ENCODE data around the gene LENG9. TPM values are rescaled to one million over a fixed set of nuclear protein-coding genes. Genes with fewer than 3 reads are reported as not detected.

LENG9 gene
- total RNA-seq, 1 donor from 2014 or later = 4.5 TPM

- DNase-seq (ENCODE audit: low spot score in 2 of 2) (peak in 1 of 2 donors; percentile 24), FAIRE-seq (no peak)
Measured at GRCh38 chr19:54426291-54426931, 37.2 kb downstream of the LENG9 start.

GRCh38 chr19:54425382-54425723, 38.2 kb downstream of the LENG9 start:
- DNase-seq (ENCODE audit: low spot score in 2 of 2) (no peak), FAIRE-seq (no peak)

GRCh38 chr19:54424660-54425381, 38.8 kb downstream of the LENG9 start:
- FAIRE-seq (no peak), DNase-seq (ENCODE audit: low spot score in 2 of 2) (no peak)

GRCh38 chr19:54424201-54424600, 39.4 kb downstream of the LENG9 start:
- DNase-seq (ENCODE audit: low spot score in 2 of 2) (no peak), FAIRE-seq (no peak)

DNA sequence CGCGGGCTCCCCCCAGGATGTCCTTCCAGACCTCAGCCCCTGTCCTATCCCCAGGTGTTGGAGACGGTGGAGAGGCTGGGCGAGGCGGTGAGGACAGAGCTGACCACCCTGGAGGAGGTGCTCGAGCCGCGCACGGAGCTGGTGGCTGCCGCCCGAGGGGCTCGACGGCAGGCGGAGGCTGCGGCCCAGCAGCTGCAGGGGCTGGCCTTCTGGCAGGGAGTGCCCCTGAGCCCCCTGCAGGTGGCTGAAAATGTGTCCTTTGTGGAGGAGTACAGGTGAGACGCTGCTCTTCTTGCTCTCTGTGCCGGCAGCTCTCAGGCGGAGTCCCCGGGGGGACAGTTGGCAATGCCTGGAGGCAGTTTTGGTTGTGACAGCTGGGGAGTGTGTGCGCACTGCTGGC, 41.4 kb downstream of the LENG9 start:
- DNase-seq (ENCODE audit: low spot score in 2 of 2) = peak in 1 of 2 donors; percentile 9
- FAIRE-seq = no peak

GRCh38 chr19:54421521-54421920, 42.1 kb downstream of the LENG9 start:
- DNase-seq (ENCODE audit: low spot score in 2 of 2) (no peak), FAIRE-seq (no peak)

GRCh38 chr19:54421169-54421516, 42.4 kb downstream of the LENG9 start:
- DNase-seq (ENCODE audit: low spot score in 2 of 2) (no peak), FAIRE-seq (no peak)

DNA sequence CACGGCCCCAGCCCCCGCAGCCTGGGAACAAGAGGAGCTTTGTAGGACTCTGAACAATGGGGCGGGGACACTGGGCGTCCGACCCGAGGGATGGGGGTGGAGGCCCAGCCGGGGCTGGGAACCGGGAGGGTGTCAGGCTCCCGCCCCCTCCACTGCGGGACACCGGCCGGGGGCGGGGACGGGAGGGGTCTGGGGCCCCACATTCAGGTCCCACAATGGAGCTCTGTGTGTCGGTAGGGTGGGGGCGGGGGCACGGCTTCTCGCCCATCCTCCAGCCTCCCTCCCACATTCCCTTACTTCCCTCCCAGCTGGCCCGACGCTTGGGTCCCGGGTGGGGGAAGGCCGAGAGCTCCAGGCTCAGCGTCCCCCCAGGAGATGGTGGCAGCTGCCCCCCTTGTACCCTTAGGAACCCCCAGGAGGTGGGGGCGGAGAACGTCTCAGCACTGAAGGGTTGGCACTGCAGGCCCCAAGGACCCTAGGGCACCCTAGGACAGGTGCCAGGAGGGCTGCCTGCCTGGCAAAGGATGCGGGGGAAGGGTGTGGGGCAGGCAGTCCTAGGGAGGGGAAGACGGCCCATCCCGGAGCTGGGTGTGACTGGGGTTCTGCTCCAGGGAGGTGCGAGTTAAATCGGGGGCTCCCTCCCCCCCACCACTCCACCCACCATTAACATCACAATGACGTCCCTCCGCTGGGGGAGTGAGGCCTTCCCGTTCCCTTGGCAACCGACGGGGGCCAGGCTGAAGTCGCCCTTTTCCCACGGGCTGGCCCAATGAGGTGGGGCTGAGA, 43.0 kb downstream of the LENG9 start:
- FAIRE-seq (no peak), DNase-seq (ENCODE audit: low spot score in 2 of 2) (peak; percentile 91 to 94)

- no peak for FAIRE-seq
- no peak for DNase-seq (ENCODE audit: low spot score in 2 of 2)
Measured at GRCh38 chr19:54420068-54420382, 43.6 kb downstream of the LENG9 start.

DNA sequence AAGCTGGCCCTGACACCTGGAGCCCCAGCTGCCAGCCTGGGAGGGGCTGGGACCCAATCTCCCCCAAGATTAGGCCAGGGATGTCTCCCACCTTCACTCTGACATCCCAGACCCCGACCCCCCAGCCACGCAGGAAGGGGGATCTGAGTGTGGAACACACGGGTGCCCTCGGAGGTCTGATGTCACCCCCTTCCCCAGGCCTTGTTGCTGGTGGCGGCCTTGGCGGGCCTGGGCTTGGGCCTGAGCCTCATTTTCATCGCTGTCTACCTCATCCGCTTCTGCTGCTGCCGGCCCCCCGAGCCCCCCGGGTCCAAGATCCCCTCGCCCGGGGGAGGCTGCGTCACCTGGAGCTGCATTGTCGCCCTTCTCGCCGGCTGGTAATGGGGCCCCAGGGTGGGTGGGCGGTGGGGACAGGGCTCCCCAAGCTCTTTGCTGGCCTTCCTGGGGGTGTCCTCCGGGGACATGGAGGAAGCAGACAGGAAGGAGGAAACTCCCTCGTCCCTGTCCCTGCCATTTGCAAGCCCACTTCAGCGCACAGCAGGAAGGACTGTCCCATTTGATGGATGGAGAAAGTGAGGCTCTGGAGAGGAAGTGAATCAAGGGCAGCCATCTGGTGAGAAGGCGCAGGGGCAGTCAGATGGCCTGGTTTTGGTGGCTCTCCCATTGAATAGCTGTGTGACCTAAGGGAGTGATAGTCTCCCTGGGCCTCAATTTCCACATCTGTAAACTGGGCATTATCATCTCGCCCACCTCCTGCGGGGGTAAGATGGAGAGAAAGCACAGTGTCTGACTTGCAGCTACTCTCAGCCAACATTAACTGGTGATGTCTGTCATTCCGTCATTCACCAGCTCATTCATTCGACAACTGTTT, 44.4 kb downstream of the LENG9 start:
- DNase-seq (ENCODE audit: low spot score in 2 of 2) (peak in 1 of 2 donors; percentile 15), FAIRE-seq (no peak)

DNA sequence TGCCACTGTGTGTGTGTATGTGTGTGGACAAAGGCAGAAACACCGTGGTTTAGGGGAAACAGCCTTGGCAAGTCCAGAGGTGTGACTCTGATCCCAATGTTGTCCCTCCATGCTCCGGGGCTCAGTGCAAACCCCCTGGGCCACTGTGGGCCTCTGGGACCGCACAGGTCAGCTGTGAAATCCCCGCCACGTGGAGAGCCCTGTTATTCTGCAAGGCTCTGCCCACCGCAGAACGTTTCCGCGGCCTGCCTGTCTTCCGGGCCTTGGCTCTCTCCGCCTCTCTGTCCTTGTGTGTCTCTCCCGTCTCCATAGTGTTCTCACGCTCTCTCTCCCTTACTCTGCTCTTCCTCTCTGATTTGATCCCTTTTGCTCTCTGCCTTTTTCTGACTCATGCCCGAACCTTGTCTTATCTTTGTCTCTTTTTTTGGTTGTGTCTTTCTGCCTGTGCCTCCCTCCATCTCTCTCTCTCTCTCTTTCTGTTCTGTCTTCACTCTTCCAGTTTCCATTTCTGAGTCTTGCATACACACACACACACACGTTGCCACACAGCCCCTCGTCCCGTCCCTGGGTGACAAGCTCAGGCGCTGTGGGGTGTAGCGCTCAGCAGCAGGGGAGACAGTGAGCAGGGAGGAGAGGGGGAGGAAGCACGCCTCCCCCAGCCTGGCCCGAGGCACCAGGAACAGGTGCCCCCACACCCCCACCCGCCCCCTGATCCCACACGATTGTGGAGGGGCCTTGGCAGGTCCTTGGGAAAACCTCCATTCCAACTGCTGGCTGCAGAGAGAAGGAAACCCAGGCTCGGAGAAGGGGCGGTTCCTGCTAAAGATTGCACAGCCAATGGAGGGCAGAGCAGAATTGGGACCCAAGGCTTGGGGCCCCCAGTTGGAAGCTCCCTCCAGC, 45.3 kb downstream of the LENG9 start:
- DNase-seq (ENCODE audit: low spot score in 2 of 2) (peak in 1 of 2 donors; percentile 56), FAIRE-seq (no peak)

GRCh38 chr19:54416695-54417491, 46.7 kb downstream of the LENG9 start:
- FAIRE-seq = no peak
- DNase-seq (ENCODE audit: low spot score in 2 of 2) = peak in 1 of 2 donors; percentile 26

DNA sequence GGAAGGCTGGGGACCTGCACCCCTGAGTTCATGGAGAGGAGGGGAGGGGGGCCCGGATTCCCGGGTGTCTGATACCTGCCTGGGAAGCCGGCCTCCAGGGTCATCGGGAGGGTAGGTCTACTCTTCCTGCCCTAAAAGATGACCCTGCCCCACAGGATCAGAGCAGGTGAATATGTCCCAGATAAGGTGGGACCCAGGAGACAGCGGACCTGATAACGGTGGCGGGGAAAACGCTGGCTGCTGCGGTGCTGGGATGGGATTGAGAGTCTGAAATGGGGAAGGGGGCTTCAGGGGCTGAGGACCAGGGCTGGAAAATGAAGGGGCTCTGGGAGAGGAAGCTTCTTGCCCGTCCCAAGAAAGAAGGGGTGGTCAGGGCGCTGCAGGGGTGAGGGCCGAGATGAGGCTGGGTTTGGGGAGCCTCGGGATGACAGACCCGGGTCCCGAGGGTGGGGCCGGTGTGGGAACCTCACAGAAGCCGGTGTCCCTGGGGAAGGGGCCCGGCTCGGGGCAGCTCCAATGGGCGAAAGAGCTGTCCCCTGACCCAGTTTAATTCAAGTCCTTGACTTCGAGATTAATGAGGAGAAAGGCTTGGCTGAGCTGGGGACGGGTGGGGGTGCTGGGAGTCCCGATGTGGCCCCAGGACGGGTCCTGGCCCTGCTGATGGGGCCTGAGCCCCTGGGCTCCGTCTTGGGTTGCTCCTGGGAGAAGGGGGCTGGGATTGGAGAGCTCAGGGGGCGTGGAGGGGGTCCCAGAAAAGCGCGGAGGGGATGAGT, 47.5 kb downstream of the LENG9 start:
- FAIRE-seq (no peak), DNase-seq (ENCODE audit: low spot score in 2 of 2) (peak in 1 of 2 donors; percentile 55)

- peak; percentile 88 to 92 for DNase-seq (ENCODE audit: low spot score in 2 of 2)
- no peak for FAIRE-seq
Measured at GRCh38 chr19:54415208-54415900, 48.2 kb downstream of the LENG9 start, which contains the start of gene TTYH1. Gene TTYH1, plus strand, starts transcription at chr19:54415464. Its CDS starts 89 bp downstream, at chr19:54415553.

DNA sequence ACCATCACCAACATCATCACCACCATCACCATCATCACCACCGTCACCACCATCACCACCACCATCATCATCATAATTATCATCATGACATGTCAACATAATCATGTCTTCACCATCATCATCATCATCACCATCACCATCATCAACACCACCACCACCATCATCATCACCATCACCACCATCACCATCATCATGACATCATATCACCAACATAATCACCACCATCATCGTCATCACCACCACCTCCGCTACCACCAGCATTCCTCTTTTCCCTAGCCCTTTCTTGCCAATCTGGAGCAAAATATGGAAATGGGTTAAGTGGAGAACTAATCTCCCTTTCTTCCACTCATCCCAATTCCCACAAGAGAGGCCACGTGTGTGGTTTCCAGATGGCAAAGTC, 49.4 kb downstream of the LENG9 start:
- DNase-seq (ENCODE audit: low spot score in 2 of 2) (no peak), FAIRE-seq (no peak)

DNA sequence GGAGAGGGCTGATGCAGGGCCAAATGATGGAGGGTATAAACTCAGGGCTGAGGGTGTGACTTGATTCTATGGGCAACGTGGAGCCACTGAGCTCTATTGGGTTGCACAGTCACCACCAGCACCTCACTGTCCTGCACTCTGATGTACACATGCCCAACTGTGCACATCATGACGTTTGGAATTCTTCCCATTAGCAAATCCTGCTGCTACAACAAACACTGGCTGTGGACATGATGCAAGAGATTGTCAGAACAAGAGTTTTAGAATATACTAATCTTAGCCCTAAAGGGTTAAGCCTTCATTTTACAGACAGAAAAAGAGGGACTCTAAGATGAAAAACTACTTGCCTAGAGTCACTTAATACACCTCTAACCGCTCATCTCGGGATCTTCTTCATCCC, 50.7 kb downstream of the LENG9 start:
- no peak for FAIRE-seq
- DNase-seq (ENCODE audit: low spot score in 2 of 2) = no peak
